Gastrocnemius medialis (tissue), 4 donors: ENCODE measurements around the gene SULF2. TPM values are rescaled to one million over a fixed set of nuclear protein-coding genes. Genes with fewer than 3 reads are reported as not detected.

Experiments
- ATAC-seq, 2 donors: fragments of 150-250 bp; one replicate each; pipeline ENCODE4 v1.9.1; 2016
- DNase-seq, 2 donors: peaks; one replicate each; pipeline ENCODE4 v3.0.0-alpha.2; 2019
- H3K27ac ChIP-seq, 4 donors: fragments of 200-600 bp; sonication (generic); 1 replicate in 1 of 4; 2 replicates in 3 of 4; pipeline ENCODE4 v1.5.1; 2016 to 2018; ENCODE audit warnings: mild to moderate bottlenecking in 2 of 4, moderate library complexity in 1 of 4
- H3K27me3 ChIP-seq, 3 donors: fragments of 200-600 bp; sonication (generic) in 2 of 3; 1 replicate in 1 of 3; 2 replicates in 2 of 3; pipeline versions ENCODE4 v1.5.1 to v1.6.0; 2016 to 2019; ENCODE audit warnings: mild to moderate bottlenecking in 1 of 3, moderate library complexity in 1 of 3
- H3K36me3 ChIP-seq, 2 donors: fragments of 200-600 bp; sonication (generic) in 1 of 2; one replicate each; pipeline ENCODE4 v1.5.1; 2017 to 2018
- H3K4me1 ChIP-seq, 2 donors: fragments of 200-600 bp; sonication (generic) in 1 of 2; one replicate each; pipeline ENCODE4 v1.5.1; 2016 to 2017; ENCODE audit warnings: mild to moderate bottlenecking in 2 of 2
- H3K4me3 ChIP-seq, 4 donors: fragments of 200-600 bp; sonication (generic) in 3 of 4; 1 replicate in 1 of 4; 2 replicates in 3 of 4; pipeline ENCODE4 v1.5.1; 2016 to 2019; ENCODE audit warnings: mild to moderate bottlenecking in 2 of 4
- H3K9me3 ChIP-seq, 3 donors: fragments of 200-600 bp; sonication (generic) in 2 of 3; 1 replicate in 1 of 3; 2 replicates in 2 of 3; pipeline ENCODE4 v1.5.1; 2016 to 2019
- CTCF ChIP-seq, 5 experiments: fragments of 450-650 bp in 3 of 5; fragments of 200-600 bp in 2 of 5; sonication (generic) in 2 of 5; IDR thresholded peaks in 4 of 5; conservative IDR thresholded peaks in 1 of 5; 1 replicate in 4 of 5; 2 replicates in 1 of 5; pipeline ENCODE4 v1.5.1; 2016 to 2019; ENCODE audit warnings: antibody characterized with exemption in 5 of 5, mild to moderate bottlenecking in 3 of 5, moderate library complexity in 3 of 5
- POLR2A ChIP-seq, 2 donors: fragments of 450-650 bp; IDR thresholded peaks; one replicate each; pipeline ENCODE4 v1.6.1; 2017; ENCODE audit warnings: antibody characterized with exemption in 2 of 2, mild to moderate bottlenecking in 2 of 2, moderate library complexity in 2 of 2
- in situ Hi-C, 4 donors: fragments of 200-750 bp; cut with MboI; loops; one replicate each; pipeline versions ENCODE4 v1.15.0 to v1.8.0; 2017; ENCODE audit warnings: low sequenced_read_pairs in 4 of 4
- intact Hi-C: fragments of 100-400 bp; cut with DNase I; formaldehyde crosslinking; loops from one replicate; pipeline ENCODE4 v1.15.1; 2023; ENCODE audit warnings: low total_unique reads
- total RNA-seq, 4 donors: library from RNA; depleted of rRNA; stranded (reverse); fragments of >200 nt; gene quantifications; one replicate each; pipeline versions ENCODE4 v1.1.0 to v1.2.3, GENCODE V29; 2016

SULF2 gene
- total RNA-seq, 4 donors from 2014 or later = 9.8 to 18.8 (median 16.8) TPM

GRCh38 chr20:47674686-47675085 lies 110.6 kb downstream of the SULF2 start:
- intact Hi-C loops = no loop called here

GRCh38 chr20:47674145-47674544 lies 111.1 kb downstream of the SULF2 start:
- H3K4me1 ChIP-seq = no peaks in the 10 kb centered on the region
- TF ChIP-seq CTCF (IDR thresholded peaks at IDR 0.05 in 4 of 5, conservative IDR thresholded peaks at IDR 0.05 in 1 of 5) (no peak), POLR2A (IDR thresholded peaks at IDR 0.05) (no peak)
- DNase-seq (no peak), ATAC-seq (no peak)
- intact Hi-C loops = no loop called here
- no peaks in the 10 kb centered on the region for H3K9me3 ChIP-seq
- peaks cover 0 to 4% of the 10 kb centered on the region in 2 donors for H3K36me3 ChIP-seq
- H3K4me3 ChIP-seq = no peak overlapping the region
- in situ Hi-C loops = loop anchor here in 1 of 4 donors (5.0 kb wide), 1 partner anchor 943 kb away; no protein-coding TSS in a partner anchor
- no peak overlapping the region for H3K27ac ChIP-seq
- H3K27me3 ChIP-seq = no peaks in the 10 kb centered on the region

More at GRCh38 chr20:47674686-47675085, 110.6 kb downstream of the SULF2 start:
- DNase-seq (no peak), ATAC-seq (no peak)
- no peak for TF ChIP-seq CTCF (IDR thresholded peaks at IDR 0.05 in 4 of 5, conservative IDR thresholded peaks at IDR 0.05 in 1 of 5)
- in situ Hi-C loops = loop anchor here in 1 of 4 donors (5.0 kb wide), 1 partner anchor 943 kb away; no protein-coding TSS in a partner anchor
- no peaks in the 10 kb centered on the region for H3K4me1 ChIP-seq
- peaks cover 0 to 4% of the 10 kb centered on the region in 2 donors for H3K36me3 ChIP-seq
- no peak overlapping the region for H3K4me3 ChIP-seq
- no peaks in the 10 kb centered on the region for H3K9me3 ChIP-seq
- no peak overlapping the region for H3K27ac ChIP-seq
- no peaks in the 10 kb centered on the region for H3K27me3 ChIP-seq

GRCh38 chr20:47673671-47673955 lies 111.7 kb downstream of the SULF2 start:
- H3K27ac ChIP-seq = no peak overlapping the region
- no peaks in the 10 kb centered on the region for H3K4me1 ChIP-seq
- in situ Hi-C loops = loop anchor here in 1 of 4 donors (5.0 kb wide), 1 partner anchor 944 kb away; no protein-coding TSS in a partner anchor
- peaks cover 0 to 4% of the 10 kb centered on the region in 2 donors for H3K36me3 ChIP-seq
- H3K4me3 ChIP-seq = no peak overlapping the region
- no peak for ATAC-seq
- no peak for TF ChIP-seq POLR2A (IDR thresholded peaks at IDR 0.05)
- TF ChIP-seq CTCF (IDR thresholded peaks at IDR 0.05 in 4 of 5, conservative IDR thresholded peaks at IDR 0.05 in 1 of 5) = no peak
- intact Hi-C loops = no loop called here
- no peak for DNase-seq
- H3K27me3 ChIP-seq = no peaks in the 10 kb centered on the region
- H3K9me3 ChIP-seq = no peaks in the 10 kb centered on the region

GRCh38 chr20:47672886-47673670 lies 112.2 kb downstream of the SULF2 start:
- TF ChIP-seq POLR2A (IDR thresholded peaks at IDR 0.05) = no peak
- TF ChIP-seq CTCF (IDR thresholded peaks at IDR 0.05 in 4 of 5, conservative IDR thresholded peaks at IDR 0.05 in 1 of 5) = no peak
- Histone ChIP-seq H3K27ac (no peak overlapping the region), H3K36me3 (peaks cover 0 to 4% of the 10 kb centered on the region in 2 donors), H3K9me3 (no peaks in the 10 kb centered on the region), H3K4me1 (no peaks in the 10 kb centered on the region), H3K27me3 (no peaks in the 10 kb centered on the region), H3K4me3 (no peak overlapping the region)
- DNase-seq (no peak), ATAC-seq (no peak)
- in situ Hi-C loops = loop anchor here in 1 of 4 donors (5.0 kb wide), 1 partner anchor 944 kb away; no protein-coding TSS in a partner anchor
- intact Hi-C loops = no loop called here
